HEK293 (cell line): ENCODE measurements around the gene SLC43A1.

Source experiments
- CTCF ChIP-seq: fragments of 450-650 bp; formaldehyde crosslinking; IDR thresholded peaks from 2 replicates; pipeline ENCODE4 v1.5.1; 2016; ENCODE audit warnings: missing biosample characterization, missing genetic modification characterization
- GLIS2 ChIP-seq: fragments of 450-650 bp; formaldehyde crosslinking; IDR thresholded peaks from 2 replicates; pipeline ENCODE4 v1.5.1; 2016; ENCODE audit warnings: missing biosample characterization, missing genetic modification characterization
- MYNN ChIP-seq: fragments of 450-650 bp; formaldehyde crosslinking; IDR thresholded peaks from 2 replicates; pipeline ENCODE4 v1.5.1; 2016; ENCODE audit warnings: missing biosample characterization, missing genetic modification characterization, borderline replicate concordance
- REST ChIP-seq: fragments of 450-650 bp; formaldehyde crosslinking; IDR thresholded peaks from 2 replicates; pipeline ENCODE4 v1.5.1; 2016; ENCODE audit warnings: missing biosample characterization, missing genetic modification characterization
- TCF7L2 ChIP-seq: IDR thresholded peaks from 2 replicates; pipeline ENCODE4 v1.6.1; 2011; ENCODE audit warnings: low read depth, mild to moderate bottlenecking, inconsistent platforms, low read length, moderate library complexity, borderline replicate concordance
- ZBTB7A ChIP-seq: fragments of 450-650 bp; formaldehyde crosslinking; IDR thresholded peaks from 2 replicates; pipeline ENCODE4 v1.5.1; 2016; ENCODE audit warnings: low read depth, missing biosample characterization, missing genetic modification characterization
- ZBTB8A ChIP-seq: fragments of 450-650 bp; formaldehyde crosslinking; IDR thresholded peaks from 2 replicates; pipeline ENCODE4 v1.5.1; 2016; ENCODE audit warnings: missing biosample characterization, missing genetic modification characterization
- ZNF140 ChIP-seq: fragments of 450-650 bp; formaldehyde crosslinking; IDR thresholded peaks from 2 replicates; pipeline ENCODE4 v1.5.1; 2016; ENCODE audit warnings: missing biosample characterization, missing genetic modification characterization
- ZNF16 ChIP-seq: fragments of 450-650 bp; formaldehyde crosslinking; IDR thresholded peaks from 2 replicates; pipeline ENCODE4 v1.5.1; 2016; ENCODE audit warnings: low read depth, missing biosample characterization, missing genetic modification characterization
- ZNF24 ChIP-seq: fragments of 450-650 bp; formaldehyde crosslinking; IDR thresholded peaks from 2 replicates; pipeline ENCODE4 v1.5.1; 2016; ENCODE audit warnings: missing biosample characterization, missing genetic modification characterization

- TF ChIP-seq CTCF (tag by site-specific recombination) (no peak), ZBTB8A (tag by site-specific recombination) (no peak), ZNF16 (no peak), ZNF140 (tag by site-specific recombination) (no peak), TCF7L2 (no peak), MYNN (no peak), GLIS2 (tag by site-specific recombination) (no peak), REST (tag by site-specific recombination) (no peak), ZBTB7A (no peak), ZNF24 (tag by site-specific recombination) (no peak)
Observed at GRCh38 chr11:57468276-57468675, 47.2 kb downstream of the SLC43A1 start.
